ENCODE results near the gene BST1. TPM values are rescaled to one million over a fixed set of nuclear protein-coding genes. Genes with fewer than 3 reads are reported as not detected.

Gene BST1
- total and polyA plus RNA-seq, 2 of the 8 experiments (the other 6 are each of a cell fraction or from before 2014, with no cell fraction given): 0.52 to 0.54 TPM

- TF ChIP-seq CHD7 (IDR thresholded peaks at IDR 0.05; ENCODE audit: insufficient replicate concordance, low read length) (no peak), EGR1 (IDR thresholded peaks at IDR 0.05; ENCODE audit: borderline replicate concordance, low read depth, low read length) (peak; percentile 16; the same call in 1 of the 2 replicates), SIX5 (IDR thresholded peaks at IDR 0.05; ENCODE audit: low read depth, low read length) (no peak), GTF2F1 (IDR thresholded peaks at IDR 0.05; ENCODE audit: borderline replicate concordance, low read depth, low read length) (peak; percentile 84), CTBP2 (IDR thresholded peaks at IDR 0.05; ENCODE audit: borderline replicate concordance, insufficient read depth, insufficient read length, low read length) (no peak), E2F6 (IDR thresholded peaks at IDR 0.05) (no peak; the same call in 1 of the 2 replicates), SIRT6 (IDR thresholded peaks at IDR 0.05; ENCODE audit: low read length) (no peak), POU5F1 (IDR thresholded peaks at IDR 0.05; ENCODE audit: low read depth, low read length) (no peak), SP4 (IDR thresholded peaks at IDR 0.05; ENCODE audit: low read length) (peak; percentile 89; the same call in 1 of the 2 replicates)
Observed at GRCh38 chr4:15681372-15682241, 21.3 kb upstream of the BST1 start, which contains the start of gene FAM200B (continued).
